HepG2 (cell line): ENCODE measurements around the gene SCYL1. TPM values are rescaled to one million over a fixed set of nuclear protein-coding genes. Genes with fewer than 3 reads are reported as not detected.

ENCODE experiments used
- ATAC-seq: fragments of 200-7000 bp; cut with Tn5 transposase; 3 replicates; pipeline ENCODE4 v1.9.1; 2020; ENCODE audit warnings: mild to moderate bottlenecking, moderate library complexity
- BruUV-seq: library from RNA; stranded (reverse); fragments of 400-500 nt; replicated peaks from 2 replicates; lab custom pipeline; 2021; lab: Mats Ljungman, UMichigan
- CTCF ChIA-PET: fragments of 300-600 bp; formaldehyde crosslinking; extraction: SDS; loops from one replicate; lab custom pipeline; 2021; ENCODE audit warnings: low total read pairs, inconsistent platforms, low intra/inter-chr PET ratio; lab: Yijun Ruan, JAX
- POLR2A ChIA-PET: fragments of 350-600 bp; sonication (Branson Sonifier 250); formaldehyde crosslinking; loops from one replicate; lab custom pipeline; 2020; ENCODE audit warnings: antibody characterized with exemption, inconsistent platforms; lab: Yijun Ruan, JAX
- DNase-seq: peaks from one replicate; pipeline ENCODE4 v3.0.0-alpha.2; 2015; ENCODE audit warnings: low spot score
- FAIRE-seq: peaks from 3 replicates; lab custom pipeline; 2011; peaks lifted over from hg19 to GRCh38; lab: Jason Lieb, UNC
- H2AFZ ChIP-seq: one replicate; pipeline ENCODE4 v1.6.1; 2011; ENCODE audit warnings: low read length, inconsistent platforms
- H3K27ac ChIP-seq: fragments of 300-600 bp; 3 replicates; pipeline ENCODE4 v1.8.0; 2011; ENCODE audit warnings: mixed run types, mild to moderate bottlenecking, mixed read lengths, low read length, inconsistent platforms; ENCODE audit not compliant: insufficient read depth; ENCODE audit errors: extremely low read length
- H3K27me3 ChIP-seq, 2 experiments: fragments of 200-600 bp in 1 of 2; 2 replicates in 1 of 2; 3 replicates in 1 of 2; pipeline versions ENCODE4 v1.6.0 to v1.8.0; 2011; ENCODE audit warnings: low read length in 2 of 2, mild to moderate bottlenecking in 2 of 2, moderate library complexity in 2 of 2, inconsistent platforms in 1 of 2; ENCODE audit not compliant: insufficient read depth in 2 of 2, control insufficient read depth in 1 of 2
- H3K36me3 ChIP-seq, 2 experiments: fragments of 200-600 bp in 1 of 2; replicated peaks in 1 of 2; 2 replicates in 1 of 2; 3 replicates in 1 of 2; pipeline versions ENCODE4 v1.5.1 to v1.8.0; 2011; ENCODE audit warnings: low read length in 2 of 2, inconsistent platforms in 1 of 2; ENCODE audit not compliant: insufficient read depth in 2 of 2, control insufficient read depth in 1 of 2
- H3K4me1 ChIP-seq: 2 replicates; pipeline ENCODE4 v1.5.1; 2012; ENCODE audit warnings: low read length, inconsistent platforms; ENCODE audit not compliant: insufficient read depth
- H3K4me2 ChIP-seq: 2 replicates; pipeline ENCODE4 v1.6.0; 2011; ENCODE audit warnings: low read depth, low read length, inconsistent platforms
- H3K4me3 ChIP-seq, 3 experiments: fragments of 200-600 bp in 1 of 3; sonication (generic), shearing (Covaris generic) in 1 of 3; replicated peaks in 1 of 3; 2 replicates each; pipeline ENCODE4 v1.5.1; 2011 to 2016; ENCODE audit warnings: low read length in 3 of 3, inconsistent platforms in 2 of 3, low read depth in 2 of 3, mild to moderate bottlenecking in 2 of 3, control low read depth in 1 of 3, mixed read lengths in 1 of 3; ENCODE audit not compliant: insufficient read depth in 1 of 3
- H3K79me2 ChIP-seq: one replicate; pipeline ENCODE4 v1.6.1; 2011; ENCODE audit warnings: low read length, inconsistent platforms; ENCODE audit not compliant: insufficient read depth
- H3K9ac ChIP-seq: 2 replicates; pipeline ENCODE4 v1.6.0; 2011; ENCODE audit warnings: mild to moderate bottlenecking, low read depth, low read length, inconsistent platforms; ENCODE audit not compliant: insufficient read depth
- H3K9me3 ChIP-seq: 2 replicates; pipeline ENCODE4 v1.5.1; 2012; ENCODE audit warnings: mild to moderate bottlenecking, low read length
- H4K20me1 ChIP-seq: 2 replicates; pipeline ENCODE4 v1.6.0; 2011; ENCODE audit warnings: inconsistent platforms, mild to moderate bottlenecking, low read length, moderate library complexity; ENCODE audit not compliant: insufficient read depth
- ATF7-NPFF ChIP-seq: sonication (generic); formaldehyde crosslinking; IDR thresholded peaks from 2 replicates; pipeline ENCODE4 v1.8.1; 2023; ENCODE audit warnings: mild to moderate bottlenecking, low read depth, missing genetic modification reagents, moderate library complexity
- HDAC6 ChIP-seq: fragments of 200-600 bp; sonication (generic); IDR thresholded peaks from 2 replicates; pipeline ENCODE4 v1.7.0; 2017; ENCODE audit warnings: mild to moderate bottlenecking, antibody characterized with exemption, low read length, low read depth
- JARID2 ChIP-seq: sonication (generic); formaldehyde crosslinking; IDR thresholded peaks from 2 replicates; pipeline ENCODE4 v1.8.1; 2023; ENCODE audit warnings: missing genetic modification reagents, inconsistent platforms; ENCODE audit not compliant: insufficient replicate concordance
- MED13 ChIP-seq: sonication (generic); formaldehyde crosslinking; IDR thresholded peaks from 2 replicates; pipeline ENCODE4 v1.5.0; 2020; ENCODE audit warnings: missing genetic modification reagents
- MTA1 ChIP-seq: sonication (generic); formaldehyde crosslinking; IDR thresholded peaks from 2 replicates; pipeline ENCODE4 v1.4.0; 2020; ENCODE audit warnings: missing genetic modification reagents, mild to moderate bottlenecking, borderline replicate concordance
- NFATC3 ChIP-seq: sonication (generic); formaldehyde crosslinking; IDR thresholded peaks from 2 replicates; pipeline ENCODE4 v1.5.1; 2020; ENCODE audit warnings: mild to moderate bottlenecking, missing genetic modification reagents
- NFKBIZ ChIP-seq: IDR thresholded peaks from 2 replicates; pipeline ENCODE4 v1.6.1; 2018; ENCODE audit warnings: missing genetic modification reagents, missing compliant biosample characterization
- PAXIP1 ChIP-seq: sonication (generic); formaldehyde crosslinking; conservative IDR thresholded peaks from 2 replicates; pipeline ENCODE4 v1.4.0; 2020; ENCODE audit warnings: mild to moderate bottlenecking, missing genetic modification reagents, moderate library complexity
- SOX6 ChIP-seq, 2 experiments: fragments of 450-650 bp in 1 of 2; sonication (generic) in 1 of 2; formaldehyde crosslinking in 1 of 2; IDR thresholded peaks; 2 replicates each; pipeline versions ENCODE4 v1.4.0 to v1.6.1; 2017 to 2020; ENCODE audit warnings: antibody characterized with exemption in 1 of 2, mild to moderate bottlenecking in 1 of 2, missing genetic modification reagents in 1 of 2
- THAP7 ChIP-seq: sonication (generic); formaldehyde crosslinking; IDR thresholded peaks from 2 replicates; pipeline ENCODE4 v1.8.1; 2023; ENCODE audit warnings: mild to moderate bottlenecking, missing genetic modification reagents
- ZBTB42 ChIP-seq: sonication (generic); formaldehyde crosslinking; IDR thresholded peaks from 2 replicates; pipeline ENCODE4 v1.5.0; 2020; ENCODE audit warnings: mild to moderate bottlenecking, missing genetic modification reagents
- ZMAT3 ChIP-seq: sonication (generic); formaldehyde crosslinking; conservative IDR thresholded peaks from 2 replicates; pipeline ENCODE4 v1.7.0; 2021; ENCODE audit warnings: missing genetic modification reagents
- ZNF317 ChIP-seq: sonication (generic); formaldehyde crosslinking; IDR thresholded peaks from 2 replicates; pipeline ENCODE4 v1.5.0; 2020; ENCODE audit warnings: mild to moderate bottlenecking, missing genetic modification reagents
- ZNF605 ChIP-seq: sonication (generic); formaldehyde crosslinking; IDR thresholded peaks from 2 replicates; pipeline ENCODE4 v1.8.0; 2022; ENCODE audit warnings: mild to moderate bottlenecking, missing genetic modification reagents
- ZNF691 ChIP-seq: sonication (generic); formaldehyde crosslinking; IDR thresholded peaks from 2 replicates; pipeline ENCODE4 v1.4.0; 2020; ENCODE audit warnings: missing genetic modification reagents, low read depth, mild to moderate bottlenecking, borderline replicate concordance
- ZNF761 ChIP-seq: sonication (generic); formaldehyde crosslinking; conservative IDR thresholded peaks from 2 replicates; pipeline ENCODE4 v1.4.0; 2020; ENCODE audit warnings: mild to moderate bottlenecking, missing genetic modification reagents
- WGBS: methylation state at CpG from one replicate; pipeline ENCODE4 v1.1.6; 2017; ENCODE audit warnings: low lambda C conversion rate; 5-methylcytosine and 5-hydroxymethylcytosine counted together
- in situ Hi-C: cut with HindIII; loops from 2 replicates; pipeline ENCODE4 v1.10.0; 2017; ENCODE audit warnings: low pct_unique_long_range_greater_than_20kb; ENCODE audit not compliant: extremely low pct_ligation_motif_present
- intact Hi-C: fragments of 100-400 bp; cut with micrococcal nuclease; formaldehyde crosslinking; loops from one replicate; pipeline ENCODE4 v1.10.0; 2022; ENCODE audit not compliant: unreplicated experiment
- polyA plus RNA-seq, 8 experiments: library from polyadenylated mRNA; depleted of rRNA in 3 of 8; stranded (reverse) in 7 of 8; unstranded in 1 of 8; fragments of >200 nt; fragmentation: Illumina TruSeq in 4 of 8; extraction: Trizol in 4 of 8; gene quantifications; 2 replicates each; pipeline versions ENCODE4 v1.2.1 to v1.2.3, GENCODE V29; 2011 to 2016; ENCODE audit warnings: low read depth in 4 of 8, missing spikeins in 1 of 8, mixed read lengths in 1 of 8; ENCODE audit not compliant: insufficient read depth in 1 of 8
- total RNA-seq, 5 experiments: library from RNA; depleted of rRNA; stranded (reverse); fragments of >200 nt; fragmentation: Illumina TruSeq; extraction: Trizol; gene quantifications; 2 replicates each; pipeline ENCODE4 v1.2.3, GENCODE V29; 2016; ENCODE audit warnings: low read depth in 1 of 5

SCYL1 gene
- total and polyA plus RNA-seq, 2 of the 13 experiments (the other 11 are each of a cell fraction or from before 2014, with no cell fraction given), result 65.9 to 103 TPM

GRCh38 chr11:65548395-65548794 is 23.5 kb downstream of the SCYL1 start (continued):
- TF ChIP-seq PAXIP1 (CRISPR knock-in tag) (no peak), NFKBIZ (no peak)
- TF ChIP-seq, all 625 proteins: peak for 0

GRCh38 chr11:65549096-65549495 is 24.2 kb downstream of the SCYL1 start:
- H3K9me3 ChIP-seq, result no peaks in the 10 kb centered on the region
- WGBS, result 91% methylated on average over 3 of the region's 3 CpGs
- no peak overlapping the region for H3K4me2 ChIP-seq
- H4K20me1 ChIP-seq, result peaks cover 7% of the 10 kb centered on the region; the same call in 1 of the 2 replicates
- H2AFZ ChIP-seq, result no peak overlapping the region
- no peaks in the 10 kb centered on the region for H3K27me3 ChIP-seq
- H3K9ac ChIP-seq, result no peak overlapping the region
- FAIRE-seq (no peak), DNase-seq (no peak), ATAC-seq (no peak)
- no peaks in the 10 kb centered on the region for H3K79me2 ChIP-seq
- H3K4me3 ChIP-seq, result no peak overlapping the region
- POLR2A ChIA-PET, result interaction anchor here (0.5 kb wide), 1 partner anchor 17 kb away, joined by 3 read pairs; no protein-coding TSS in a partner anchor
- in situ Hi-C loops, result no loop called here
- H3K36me3 ChIP-seq, result peaks cover 4 to 11% of the 10 kb centered on the region in 2 experiments; a peak in 2 of 5 replicates
- H3K27ac ChIP-seq, result no peak overlapping the region
- peaks cover 42% of the 10 kb centered on the region for H3K4me1 ChIP-seq
- CTCF ChIA-PET, result no interaction called here
- no TSS peak for BruUV-seq
- intact Hi-C loops, result no loop called here
- TF ChIP-seq ZNF761 (CRISPR knock-in tag), result no peak
- no peak for TF ChIP-seq ZMAT3 (CRISPR knock-in tag)
- no peak for TF ChIP-seq NFATC3 (CRISPR knock-in tag)
- TF ChIP-seq ZNF691, result no peak
- no peak for TF ChIP-seq ZNF605 (CRISPR knock-in tag)
- no peak for TF ChIP-seq MTA1 (CRISPR knock-in tag)
- TF ChIP-seq ZBTB42 (CRISPR knock-in tag), result no peak
- no peak for TF ChIP-seq ZNF317 (CRISPR knock-in tag)
- no peak for TF ChIP-seq SOX6 (IDR thresholded peaks at IDR 0.05)
- TF ChIP-seq SOX6 (CRISPR knock-in tag; IDR thresholded peaks at IDR 0.05), result no peak
- no peak for TF ChIP-seq ATF7-NPFF (CRISPR knock-in tag)
- TF ChIP-seq THAP7 (CRISPR knock-in tag), result no peak
- no peak for TF ChIP-seq JARID2 (CRISPR knock-in tag)
- TF ChIP-seq HDAC6, result no peak
- no peak for TF ChIP-seq MED13 (CRISPR knock-in tag)
